Measurements from ENCODE around the gene SLC1A3.

The SLC1A3 gene

GRCh38 chr5:36722900-36723299, 116.5 kb downstream of the SLC1A3 start:
- no peak for DNase-seq

- no peak for DNase-seq
Measured at GRCh38 chr5:36723912-36724311, 117.5 kb downstream of the SLC1A3 start.

DNA sequence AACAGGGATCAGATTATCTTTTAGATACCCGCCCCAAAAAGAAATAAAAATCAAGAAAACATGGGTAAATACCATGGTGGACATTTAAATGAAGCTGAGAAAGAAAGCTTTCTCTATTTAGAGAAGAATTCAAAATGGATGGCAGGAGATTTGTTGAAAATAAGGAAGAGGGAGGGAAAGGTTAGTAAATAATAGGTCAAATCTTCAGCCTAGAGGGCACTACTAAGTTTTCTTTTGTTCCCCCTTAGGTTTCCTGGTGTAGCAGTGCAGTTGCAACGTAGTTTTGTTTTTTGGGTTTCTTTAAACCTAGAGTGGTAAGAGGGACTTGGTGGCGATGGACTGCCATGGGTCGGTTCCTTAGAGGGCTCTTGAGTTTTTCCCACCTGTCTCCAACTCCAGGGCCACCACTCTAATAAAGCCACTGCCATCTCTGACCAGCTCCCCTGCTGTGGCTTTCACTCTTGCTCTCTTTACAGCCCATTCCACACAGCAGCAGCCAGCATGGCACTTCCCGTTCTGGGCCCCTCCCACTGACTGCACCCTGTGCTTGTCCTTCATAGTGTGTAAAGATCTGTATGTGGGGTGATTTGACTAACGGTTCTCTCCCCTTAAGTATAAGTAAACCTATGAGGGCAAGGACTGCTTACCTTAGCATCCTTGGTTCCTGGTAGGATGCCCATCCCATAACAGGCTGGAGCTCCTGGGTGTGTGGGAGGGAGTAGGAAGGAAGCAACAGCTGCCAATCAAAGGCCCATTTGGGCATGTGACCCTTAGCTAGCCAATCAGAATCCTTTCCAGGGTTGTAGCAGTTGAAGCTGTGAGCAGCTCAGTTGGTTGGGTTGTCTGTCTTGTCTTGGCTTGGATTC, 118.3 kb downstream of the SLC1A3 start:
- DNase-seq: peak; percentile 25

GRCh38 chr5:36726317-36726716, 119.9 kb downstream of the SLC1A3 start:
- DNase-seq: no peak

GRCh38 chr5:36726767-36727166, 120.4 kb downstream of the SLC1A3 start:
- DNase-seq: no peak

GRCh38 chr5:36728697-36729543, 122.5 kb downstream of the SLC1A3 start:
- no peak for DNase-seq

DNA sequence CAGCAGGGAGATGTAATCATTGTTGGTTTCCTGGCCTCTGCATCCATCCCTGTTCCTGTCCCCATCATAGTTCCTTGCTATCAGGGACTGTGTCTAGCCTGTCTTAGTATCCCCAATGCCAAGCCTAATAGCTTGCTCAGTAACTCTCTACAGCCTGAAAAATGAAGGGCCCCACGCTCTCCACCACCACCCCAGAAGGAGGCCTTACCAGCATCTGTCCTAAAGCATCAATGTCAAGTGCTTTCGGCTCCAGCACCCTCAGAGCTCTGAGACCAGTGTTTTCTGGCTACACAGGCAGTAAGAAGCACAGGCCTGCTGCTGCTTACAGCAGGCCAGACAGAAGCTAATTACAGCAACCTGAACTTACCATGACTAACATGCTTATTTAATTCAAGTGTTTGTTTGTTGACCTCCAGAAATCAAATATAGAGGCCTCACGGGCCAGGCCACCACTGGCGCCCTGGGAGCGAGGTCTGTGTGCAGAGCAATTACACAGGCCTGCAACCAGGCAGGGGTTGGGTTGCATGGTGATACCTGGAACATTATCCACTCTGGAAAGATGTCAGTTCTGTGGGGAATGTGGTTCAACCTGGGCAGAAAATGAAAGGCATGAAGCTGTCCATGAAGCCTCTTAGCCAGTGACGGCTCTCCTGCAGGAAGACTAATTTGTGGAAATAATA, 124.3 kb downstream of the SLC1A3 start:
- no peak for DNase-seq

GRCh38 chr5:36733183-36733582, 126.8 kb downstream of the SLC1A3 start:
- DNase-seq: no peak

DNA sequence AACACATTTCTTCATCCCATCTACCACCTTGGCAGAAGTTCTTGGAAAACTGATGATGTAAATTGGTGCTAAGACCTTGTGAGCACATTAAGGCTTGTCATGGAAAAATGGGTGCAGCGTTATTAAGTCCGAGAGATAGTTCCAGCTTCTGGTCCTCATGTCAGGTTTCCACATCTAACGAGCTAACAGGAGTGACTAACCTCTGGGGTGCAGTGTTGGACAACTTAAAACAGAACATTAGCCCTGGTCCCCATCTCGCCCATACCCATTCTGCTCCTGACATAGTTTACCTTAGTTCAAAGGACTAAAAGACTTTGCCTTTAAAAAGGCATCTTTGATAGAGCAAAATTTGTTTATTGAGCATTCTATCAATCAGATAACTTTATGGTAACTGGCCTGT, 128.0 kb downstream of the SLC1A3 start:
- DNase-seq: no peak

GRCh38 chr5:36735891-36736290, 129.5 kb downstream of the SLC1A3 start:
- no peak for DNase-seq

Measured in activated CD8-positive, alpha-beta memory T cell treated with anti-CD3 and anti-CD28 coated beads, Interleukin-2, amount 50 U/mL, for 4 hours (primary cell).